Upper lobe of left lung (tissue), 4 donors: ENCODE data around the gene ARAF.

Experiments
- EP300 ChIP-seq, 4 donors: sonication (generic); formaldehyde crosslinking; IDR thresholded peaks; one replicate each; pipeline ENCODE4 v1.5.1; 2017; ENCODE audit warnings: antibody characterized with exemption in 4 of 4, control low read depth in 2 of 4
- POLR2A ChIP-seq, 4 donors: fragments of 450-650 bp; IDR thresholded peaks; one replicate each; pipeline ENCODE4 v1.5.1; 2016 to 2017; ENCODE audit warnings: antibody characterized with exemption in 4 of 4, mild to moderate bottlenecking in 2 of 4
- POLR2AphosphoS5 ChIP-seq, 2 donors: sonication (generic); formaldehyde crosslinking; IDR thresholded peaks; one replicate each; pipeline ENCODE4 v1.5.1; 2017; ENCODE audit warnings: antibody characterized with exemption in 2 of 2
- TF ChIP-seq, protein P1 (sequence below), 6 experiments: fragments of 450-650 bp in 4 of 6; fragments of 200-600 bp in 2 of 6; sonication (generic) in 2 of 6; IDR thresholded peaks; one replicate each; pipeline ENCODE4 v1.5.1; 2016 to 2019; ENCODE audit warnings: antibody characterized with exemption in 6 of 6

DNA sequence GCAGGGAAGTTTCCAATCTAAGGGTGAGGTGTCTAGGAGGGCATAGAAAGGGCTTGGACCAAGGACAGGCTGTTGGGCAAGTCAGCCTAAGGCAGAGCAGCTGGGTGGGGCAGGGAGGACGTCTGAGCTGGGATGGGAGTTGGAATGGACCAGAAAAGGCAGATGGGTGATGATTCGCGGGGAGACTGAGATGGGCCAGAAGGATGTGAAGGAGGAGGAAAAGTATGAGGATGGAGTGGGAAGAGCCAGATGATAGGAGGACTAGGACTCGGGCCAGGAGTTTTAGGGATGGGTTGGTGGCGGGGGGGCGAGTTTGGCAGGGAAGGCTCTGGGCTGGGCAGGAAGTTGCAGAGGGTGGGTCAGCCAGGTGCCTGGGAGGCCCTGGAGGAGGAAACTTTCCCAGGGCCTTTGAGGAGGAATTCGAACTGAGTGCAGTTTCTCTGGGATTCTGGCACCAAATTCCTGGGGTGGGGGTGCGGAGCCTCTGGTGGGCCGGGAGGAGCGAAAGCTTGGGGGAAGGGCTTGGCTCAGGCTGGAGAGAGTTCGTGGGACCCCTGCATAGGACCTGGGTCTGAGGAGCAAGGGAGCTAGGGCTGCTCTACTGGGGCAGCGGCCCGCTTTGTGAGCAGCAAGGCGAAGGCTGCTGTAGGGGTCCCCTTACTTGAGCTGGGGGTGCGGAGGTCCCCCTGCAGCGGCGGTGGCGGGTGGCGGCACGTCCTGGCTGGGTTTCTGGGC, 12.5 kb downstream of the ARAF start:
- TF ChIP-seq POLR2A (IDR thresholded peaks at IDR 0.05) (no peak), EP300 (IDR thresholded peaks at IDR 0.05) (no peak), POLR2AphosphoS5 (IDR thresholded peaks at IDR 0.05) (no peak)
- TF ChIP-seq, protein P1, sequence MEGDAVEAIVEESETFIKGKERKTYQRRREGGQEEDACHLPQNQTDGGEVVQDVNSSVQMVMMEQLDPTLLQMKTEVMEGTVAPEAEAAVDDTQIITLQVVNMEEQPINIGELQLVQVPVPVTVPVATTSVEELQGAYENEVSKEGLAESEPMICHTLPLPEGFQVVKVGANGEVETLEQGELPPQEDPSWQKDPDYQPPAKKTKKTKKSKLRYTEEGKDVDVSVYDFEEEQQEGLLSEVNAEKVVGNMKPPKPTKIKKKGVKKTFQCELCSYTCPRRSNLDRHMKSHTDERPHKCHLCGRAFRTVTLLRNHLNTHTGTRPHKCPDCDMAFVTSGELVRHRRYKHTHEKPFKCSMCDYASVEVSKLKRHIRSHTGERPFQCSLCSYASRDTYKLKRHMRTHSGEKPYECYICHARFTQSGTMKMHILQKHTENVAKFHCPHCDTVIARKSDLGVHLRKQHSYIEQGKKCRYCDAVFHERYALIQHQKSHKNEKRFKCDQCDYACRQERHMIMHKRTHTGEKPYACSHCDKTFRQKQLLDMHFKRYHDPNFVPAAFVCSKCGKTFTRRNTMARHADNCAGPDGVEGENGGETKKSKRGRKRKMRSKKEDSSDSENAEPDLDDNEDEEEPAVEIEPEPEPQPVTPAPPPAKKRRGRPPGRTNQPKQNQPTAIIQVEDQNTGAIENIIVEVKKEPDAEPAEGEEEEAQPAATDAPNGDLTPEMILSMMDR (IDR thresholded peaks at IDR 0.05): no peak
